HUDEP-2 (cell line): ENCODE data around the gene LGALS4.
"Not testable (repeated sequence)": the region's sequence is repeated elsewhere in the genome, so short reads cannot be mapped to it uniquely, and the experiment has no call there.

ENCODE experiments used
- DNase-seq, 76 experiments: peaks; one replicate each; lab custom pipeline; 2025; ENCODE audit not compliant: unreplicated experiment in 76 of 76; lab: John Stamatoyannopoulos, UW

The LGALS4 gene

DNA sequence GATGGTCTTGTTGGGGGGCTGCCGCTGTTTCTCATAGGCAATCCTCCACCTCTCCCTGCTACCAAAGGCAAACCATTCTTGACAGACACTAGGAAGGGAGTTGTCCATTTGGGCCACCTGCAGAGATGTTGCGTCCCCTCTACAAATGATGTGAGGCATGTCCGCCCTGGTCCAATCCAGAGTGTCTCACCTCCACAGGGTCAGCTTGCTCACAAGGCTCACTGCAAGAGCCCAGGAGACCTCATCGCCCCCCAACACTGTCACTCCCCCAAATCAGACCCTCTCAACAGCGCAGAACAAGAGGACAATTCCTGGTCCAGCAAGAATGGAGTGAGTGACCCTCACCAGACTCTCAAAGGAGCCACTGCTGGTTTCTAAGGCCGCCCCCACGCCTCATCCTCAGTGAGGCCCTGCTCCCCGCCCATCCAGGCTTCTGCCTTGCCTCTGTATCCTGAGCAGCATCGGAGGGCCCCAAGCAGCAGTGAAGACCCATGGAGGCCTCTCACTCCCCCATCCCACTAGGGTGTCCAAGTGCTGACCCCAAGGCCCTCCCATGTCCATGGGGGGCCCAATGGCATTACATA, 30.5 kb upstream of the LGALS4 start:
- DNase-seq, result no peak

DNA sequence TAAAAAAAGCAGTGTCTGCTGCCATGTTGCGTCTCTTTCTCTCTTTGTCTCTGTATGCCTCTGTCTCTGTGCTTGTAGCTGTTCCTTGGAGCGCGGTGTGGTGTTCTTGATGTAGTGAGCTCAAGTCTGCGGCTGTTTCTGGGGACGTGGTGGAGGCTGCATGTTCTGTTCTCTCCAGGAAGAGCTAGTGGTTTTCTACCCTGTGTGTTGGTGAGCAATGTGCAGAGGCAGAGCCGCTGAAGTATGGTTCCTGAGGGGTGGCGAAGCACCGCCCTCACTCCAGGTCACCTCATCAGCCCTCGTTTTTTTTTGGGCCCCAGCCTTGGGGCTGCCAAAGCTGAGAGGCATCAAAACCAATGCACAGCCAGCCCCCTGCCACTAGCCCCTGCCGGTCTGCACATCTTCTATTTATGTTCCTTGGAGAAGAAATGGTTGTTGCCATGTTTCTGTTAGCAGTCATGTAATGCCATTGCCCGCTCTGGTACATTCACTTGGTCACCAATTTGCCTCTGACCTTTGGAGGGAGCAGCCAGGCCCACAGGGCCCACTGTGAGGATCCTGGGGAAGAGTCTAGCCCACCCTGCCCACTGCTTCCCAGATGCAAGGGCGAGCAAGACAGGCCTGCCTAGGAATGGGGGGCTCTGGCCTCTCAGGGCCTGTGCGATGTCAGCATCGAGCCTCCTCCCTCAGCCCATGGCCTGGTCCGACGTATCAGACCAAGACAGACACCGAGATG, 29.9 kb upstream of the LGALS4 start:
- no peak for DNase-seq

GRCh38 chr19:38841787-38842438, 29.2 kb upstream of the LGALS4 start:
- DNase-seq, result no peak

DNA sequence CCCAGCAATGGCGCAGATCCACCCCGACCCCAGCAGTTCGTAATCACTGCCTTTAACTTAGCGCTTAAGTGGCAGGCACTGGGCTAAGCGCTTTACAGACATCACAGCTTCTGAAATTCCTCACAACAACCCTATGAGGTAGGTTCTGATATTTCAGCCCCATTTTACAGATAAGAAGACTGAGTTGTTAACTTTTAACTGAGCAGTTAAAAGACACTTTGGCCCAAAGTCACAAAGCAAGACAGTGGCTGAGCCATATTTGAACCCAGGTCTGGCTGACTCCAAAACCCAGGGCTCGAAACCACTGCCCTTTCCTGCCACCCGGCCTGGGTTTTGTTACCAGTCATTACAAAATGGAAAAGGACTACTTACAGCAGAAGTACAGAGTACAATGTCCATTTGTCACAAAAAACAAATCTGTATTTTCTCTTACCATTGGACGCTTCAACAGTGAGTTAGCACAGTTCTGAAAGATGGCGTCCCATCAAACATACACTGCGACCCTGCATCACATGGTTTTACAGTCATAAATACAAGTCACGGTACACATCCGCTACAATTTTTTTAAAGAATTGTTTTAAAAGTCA, 28.5 kb upstream of the LGALS4 start:
- DNase-seq, result no peak

GRCh38 chr19:38840583-38840968, 27.8 kb upstream of the LGALS4 start:
- DNase-seq, result no peak

DNA sequence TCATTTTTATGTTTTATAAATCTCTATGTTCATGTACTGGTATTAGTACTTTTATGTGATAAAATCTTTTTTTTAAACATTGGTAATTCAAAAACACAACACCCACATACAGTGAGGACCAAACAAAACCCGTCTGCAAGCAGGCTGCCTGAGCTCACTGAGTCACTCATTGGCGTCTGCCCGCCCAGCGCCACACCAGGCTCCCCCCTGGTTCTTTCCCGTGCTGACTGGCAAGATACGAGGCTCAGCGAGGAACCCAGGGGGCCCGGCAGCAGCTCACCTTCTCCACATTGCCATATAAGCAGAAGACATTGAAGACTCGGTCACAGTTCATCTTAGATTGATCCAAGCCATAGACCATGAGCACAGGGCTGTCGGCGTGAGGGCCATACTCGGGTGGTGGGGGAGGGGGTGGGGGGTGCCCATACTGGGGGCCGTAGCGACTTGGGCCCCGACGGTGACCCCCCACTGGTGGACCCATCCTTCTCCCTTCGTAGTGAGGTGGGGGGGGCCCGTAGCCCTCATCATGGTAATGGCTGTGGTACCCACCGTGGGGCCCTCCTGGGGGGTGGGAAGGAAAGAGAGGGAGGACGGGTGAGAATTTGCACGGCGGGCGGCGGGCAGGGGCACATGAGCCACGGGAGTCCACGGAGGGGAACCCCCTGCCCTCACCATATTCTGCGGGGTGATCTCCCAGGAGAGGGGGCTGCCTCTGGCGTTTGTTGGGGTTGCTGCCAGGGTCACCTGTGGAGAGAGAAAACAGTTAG, 27.3 kb upstream of the LGALS4 start:
- no peak for DNase-seq

DNA sequence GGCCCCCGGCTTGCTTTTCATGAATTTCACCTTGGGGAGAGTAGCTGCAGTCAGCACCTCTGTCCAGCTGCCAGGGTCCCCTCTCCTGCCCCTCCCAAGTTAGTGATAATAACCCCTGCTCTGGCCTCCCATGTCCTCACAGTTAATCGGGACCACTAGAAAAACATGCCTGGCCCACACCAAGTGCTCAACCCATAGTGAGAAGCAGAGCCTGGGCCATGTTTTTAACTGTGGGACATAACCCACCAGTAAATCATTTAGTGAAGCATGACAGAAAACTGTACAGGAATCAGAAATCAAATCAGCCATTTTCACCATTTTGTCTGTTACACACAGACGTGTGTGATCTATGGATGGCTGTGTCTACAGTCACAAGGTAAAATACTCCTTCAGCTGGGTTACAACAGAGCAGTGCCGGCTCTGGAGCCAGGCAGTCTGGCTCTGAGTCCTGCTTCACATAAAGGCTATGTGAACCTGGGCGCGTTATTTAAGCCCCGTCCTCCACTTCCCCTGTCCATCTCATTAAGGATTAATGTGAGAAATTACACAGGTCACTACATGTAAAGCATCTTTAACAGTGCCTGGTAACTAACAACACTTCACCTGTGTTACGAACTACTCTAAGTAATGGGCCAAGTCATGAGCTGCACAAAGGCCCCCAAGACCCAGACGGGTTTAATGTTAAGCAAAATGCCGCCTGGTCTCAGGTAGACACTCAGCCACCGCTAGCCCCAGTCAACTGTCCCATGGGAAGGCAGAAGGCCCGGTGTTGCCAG, 26.4 kb upstream of the LGALS4 start:
- no peak for DNase-seq

DNA sequence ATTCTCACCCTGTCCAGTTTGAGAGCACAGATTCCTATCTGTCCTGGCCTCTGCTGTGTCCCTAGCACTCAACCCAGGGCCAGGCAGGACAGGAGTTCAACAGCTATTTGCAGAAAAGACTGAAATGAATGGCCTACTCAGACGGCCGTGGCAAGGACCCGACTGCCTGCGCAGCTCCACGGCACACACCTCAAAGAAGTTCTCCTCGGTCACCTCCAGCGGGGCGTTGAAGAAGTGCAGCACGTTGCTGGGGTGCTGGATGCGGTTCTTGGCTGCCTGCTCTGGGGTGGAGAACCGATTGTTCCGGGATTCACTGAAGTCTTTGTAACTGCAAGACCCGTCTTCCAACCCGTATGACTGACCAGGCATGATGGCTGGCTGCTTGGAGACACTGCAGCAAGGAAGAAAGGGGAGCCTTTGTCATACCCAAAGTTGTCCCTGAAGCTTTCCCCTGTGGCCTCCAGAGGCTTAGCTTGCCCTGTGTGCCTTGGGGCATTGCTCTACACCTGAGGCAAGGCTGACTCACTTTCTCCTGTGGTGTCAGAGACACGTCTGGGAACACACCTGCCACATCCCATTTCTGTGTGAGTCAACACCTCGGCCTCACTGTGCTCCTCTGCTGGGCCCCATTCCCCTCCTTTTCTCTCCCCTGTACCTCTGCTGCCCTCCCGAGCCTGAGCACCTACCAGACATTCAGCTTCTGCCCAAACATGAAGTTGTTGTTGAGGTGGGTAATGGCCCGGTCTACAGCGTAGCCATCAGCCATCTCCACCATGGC, 25.7 kb upstream of the LGALS4 start:
- no peak for DNase-seq

- DNase-seq, result no peak
Observed at GRCh38 chr19:38837656-38838121, 24.9 kb upstream of the LGALS4 start.

GRCh38 chr19:38836983-38837626, 24.4 kb upstream of the LGALS4 start:
- no peak for DNase-seq

DNA sequence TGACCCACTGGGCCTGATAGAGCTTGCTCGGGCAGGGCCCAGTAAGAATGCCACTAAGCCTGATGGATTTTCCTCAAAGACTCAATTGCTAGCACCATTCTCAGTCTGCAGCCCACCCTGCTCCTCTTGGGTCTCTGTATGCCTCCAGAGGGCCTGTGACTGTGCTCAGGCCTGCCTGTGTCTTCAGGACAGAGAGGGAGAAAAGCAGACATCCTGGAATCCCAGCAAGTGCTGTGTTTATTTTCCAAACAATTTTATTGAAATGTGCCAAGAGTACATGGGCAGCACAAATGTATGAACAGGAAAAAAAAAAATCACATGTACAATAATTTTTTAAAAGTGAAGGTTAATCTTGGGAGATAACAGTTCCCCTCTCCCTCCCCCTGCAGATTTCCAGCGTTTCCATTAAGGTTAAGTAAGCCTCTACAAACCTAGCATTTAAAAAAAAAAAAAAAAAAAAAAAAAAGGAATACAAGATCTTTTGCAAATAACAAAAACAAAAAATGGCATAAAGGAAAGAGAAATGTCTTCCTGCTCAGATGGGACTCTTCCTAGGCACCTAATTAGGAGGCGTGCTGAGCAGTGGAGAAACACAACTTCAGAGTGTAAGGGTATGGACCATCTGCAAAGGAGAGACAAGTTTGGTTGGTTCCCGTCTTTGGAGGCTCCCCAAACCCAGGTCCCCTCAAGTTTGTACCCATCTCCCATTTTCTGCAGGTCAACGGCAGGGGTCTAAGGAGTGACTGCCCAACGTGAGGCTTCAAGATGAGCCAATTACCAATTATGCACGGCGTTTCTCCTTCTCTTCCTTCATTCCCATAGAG, 23.6 kb upstream of the LGALS4 start:
- no peak for DNase-seq

DNA sequence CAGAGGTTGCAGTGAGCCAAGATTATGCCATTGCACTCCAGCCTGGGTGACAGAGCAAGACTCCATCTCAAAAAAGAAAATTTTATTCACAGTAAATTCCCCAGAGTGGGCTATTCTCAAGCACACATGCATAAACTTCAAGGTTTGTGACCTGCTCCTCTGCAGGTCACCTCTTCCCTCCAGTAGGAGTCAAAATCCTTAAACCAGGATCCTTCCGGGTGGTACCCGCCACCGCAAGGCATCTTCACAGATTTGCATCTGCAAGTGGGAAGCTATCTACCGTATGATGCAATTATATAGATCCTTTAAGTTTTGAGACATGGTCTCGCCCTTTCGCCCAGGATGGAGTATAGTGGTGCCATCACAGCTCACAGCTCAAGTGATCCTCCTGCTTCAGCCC, 21.8 kb upstream of the LGALS4 start:
- no peak for DNase-seq

DNA sequence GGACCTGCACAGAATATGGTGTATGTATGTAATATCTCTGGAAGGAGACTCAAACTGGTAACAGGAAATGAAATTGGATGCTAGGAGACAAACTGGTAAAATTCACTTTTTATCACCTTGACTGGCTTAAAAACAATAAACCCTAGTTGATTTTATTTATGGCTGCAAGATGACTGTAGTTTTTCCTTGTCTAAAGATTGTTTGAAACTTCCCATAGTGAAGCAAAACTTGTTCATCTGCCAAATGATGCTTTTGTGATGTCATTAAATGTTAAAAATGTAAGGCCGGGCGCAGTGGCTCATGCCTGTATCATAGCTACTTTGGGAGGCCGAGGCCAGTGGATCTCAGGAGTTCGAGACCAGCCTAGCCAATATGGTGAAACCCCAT, 21.4 kb upstream of the LGALS4 start:
- DNase-seq, result no peak

DNA sequence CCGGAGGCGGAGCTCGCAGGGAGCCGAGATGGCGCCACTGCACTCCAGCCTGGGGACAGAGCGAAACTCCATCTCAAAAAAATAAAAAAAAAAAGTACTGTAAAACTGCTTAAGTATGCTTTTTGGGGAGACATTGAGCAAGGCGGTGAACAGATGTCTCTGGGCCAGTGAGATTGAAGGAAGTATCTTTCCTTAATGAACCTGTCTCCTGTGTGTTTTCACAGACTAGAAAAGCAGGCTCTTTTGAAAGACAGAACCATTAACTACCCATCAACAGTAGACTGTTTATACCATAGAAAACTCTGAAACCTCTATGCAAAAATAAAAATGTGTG, 20.3 kb upstream of the LGALS4 start:
- DNase-seq, result no peak

GRCh38 chr19:38831142-38831605, 18.4 kb upstream of the LGALS4 start:
- peak in 25 of 76 experiments; percentile 25 to 68 (median 45) for DNase-seq

- DNase-seq, result no peak
Observed at GRCh38 chr19:38830039-38830733, 17.4 kb upstream of the LGALS4 start.

DNA sequence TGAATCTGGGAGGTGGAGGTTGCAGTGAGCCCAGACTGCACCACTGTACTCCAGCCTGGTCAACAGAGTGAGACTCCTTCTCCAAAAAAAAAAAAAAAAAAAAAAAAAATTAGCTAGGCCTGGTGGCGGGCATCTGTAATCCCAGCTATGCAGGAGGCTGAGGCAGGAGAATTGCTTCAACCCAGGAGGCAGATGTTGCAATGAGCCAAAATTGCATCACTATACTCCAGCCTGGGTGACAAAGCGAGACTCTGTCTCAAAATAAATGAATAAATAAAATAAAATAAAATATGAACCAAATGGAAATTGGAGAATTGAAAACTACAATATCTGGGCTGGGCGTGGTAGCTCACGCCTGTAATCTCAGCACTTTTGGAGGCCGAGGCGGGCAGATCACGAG, 16.5 kb upstream of the LGALS4 start:
- not testable (repeated sequence) for DNase-seq
